Renal pelvis (tissue), 4 donors: ENCODE results near the gene WDFY2. TPM values are rescaled to one million over a fixed set of nuclear protein-coding genes. Genes with fewer than 3 reads are reported as not detected.

Experiments used
- DNase-seq: peaks from one replicate; pipeline ENCODE4 v3.0.0-alpha.2; 2013
- polyA plus RNA-seq, 3 donors: library from polyadenylated mRNA; unstranded; fragments of 120-200 nt; gene quantifications; one replicate each; pipeline ENCODE4 v1.2.1, GENCODE V29; 2013; ENCODE audit not compliant: insufficient read length in 3 of 3

The WDFY2 gene
- polyA plus RNA-seq, 3 donors: 10.4 to 21.0 (median 20.1) TPM

- DNase-seq: no peak
Measured at GRCh38 chr13:51814071-51814470, 229.8 kb downstream of the WDFY2 start.

- DNase-seq: peak; percentile 63
Measured at GRCh38 chr13:51814825-51815650, 230.8 kb downstream of the WDFY2 start.

- no peak for DNase-seq
Measured at GRCh38 chr13:51815848-51816247, 231.6 kb downstream of the WDFY2 start.

- DNase-seq: no peak
Measured at GRCh38 chr13:51816604-51817249, 232.5 kb downstream of the WDFY2 start.

Other genes with a start within 250 kb of the WDFY2 start
- gene SERPINE3, start 244.8 kb upstream of the WDFY2 start, polyA plus RNA-seq: 1 to 10 TPM in 1 of 3 donors, under 1 TPM in 2; 0.14 to 1.4 (median 0.79) TPM
- 10 to 100 TPM; 32.1 to 36.2 (median 33.0) TPM for gene INTS6, start 131.4 kb upstream of the WDFY2 start, polyA plus RNA-seq
- gene DHRS12, start 219.7 kb downstream of the WDFY2 start, polyA plus RNA-seq: 10 to 100 TPM; 19.7 to 26.1 (median 20.9) TPM